ENCODE results near the gene TRA2B. TPM values are rescaled to one million over a fixed set of nuclear protein-coding genes. Genes with fewer than 3 reads are reported as not detected.
A peak's percentile ranks its signal among the peaks of the same experiment; 100 is the strongest.

TRA2B gene
- total RNA-seq, 3 donors from 2014 or later = 77.0 to 121 (median 92.0) TPM

- DNase-seq (no peak), ATAC-seq (peak; percentile 78)
- H3K9me3 ChIP-seq = no peaks in the 10 kb centered on the region
- intact Hi-C loops (cut with DNase I, micrococcal nuclease) = no loop called here
- peaks cover 57% of the 10 kb centered on the region for H3K4me1 ChIP-seq (ENCODE audit: low read depth)
- no peak for TF ChIP-seq CTCF (IDR thresholded peaks at IDR 0.05)
- H3K36me3 ChIP-seq (ENCODE audit: low read depth) = peaks cover 9% of the 10 kb centered on the region
- no peak overlapping the region for H3K4me3 ChIP-seq
Measured at GRCh38 chr3:185927501-185928200, 10.2 kb downstream of the TRA2B start.

GRCh38 chr3:185926445-185926844 lies 11.4 kb downstream of the TRA2B start:
- H3K36me3 ChIP-seq (ENCODE audit: low read depth) = peaks cover 9% of the 10 kb centered on the region
- TF ChIP-seq CTCF (IDR thresholded peaks at IDR 0.05) = no peak
- intact Hi-C loops (cut with DNase I, micrococcal nuclease) = no loop called here
- peak in 2 of 3 donors; percentile 30 to 67 for DNase-seq
- H3K9me3 ChIP-seq = no peaks in the 10 kb centered on the region
- peak; percentile 52 for ATAC-seq
- H3K4me3 ChIP-seq = no peak overlapping the region
- H3K4me1 ChIP-seq (ENCODE audit: low read depth) = peaks cover 50% of the 10 kb centered on the region

GRCh38 chr3:185925353-185925752 lies 12.5 kb downstream of the TRA2B start:
- peaks cover 42% of the 10 kb centered on the region for H3K4me1 ChIP-seq (ENCODE audit: low read depth)
- DNase-seq (no peak), ATAC-seq (no peak)
- H3K4me3 ChIP-seq = no peak overlapping the region
- no peak for TF ChIP-seq CTCF (IDR thresholded peaks at IDR 0.05)
- H3K9me3 ChIP-seq = no peaks in the 10 kb centered on the region
- peaks cover 9% of the 10 kb centered on the region for H3K36me3 ChIP-seq (ENCODE audit: low read depth)
- intact Hi-C loops (cut with DNase I, micrococcal nuclease) = no loop called here

- ATAC-seq (no peak), DNase-seq (no peak)
- no peak for TF ChIP-seq CTCF (IDR thresholded peaks at IDR 0.05)
- H3K9me3 ChIP-seq = no peaks in the 10 kb centered on the region
- no peak overlapping the region for H3K4me3 ChIP-seq
- peaks cover 9% of the 10 kb centered on the region for H3K36me3 ChIP-seq (ENCODE audit: low read depth)
- peaks cover 32% of the 10 kb centered on the region for H3K4me1 ChIP-seq (ENCODE audit: low read depth)
- intact Hi-C loops (cut with DNase I, micrococcal nuclease) = no loop called here
Measured at GRCh38 chr3:185924375-185924774, 13.4 kb downstream of the TRA2B start.

- DNase-seq (no peak), ATAC-seq (no peak)
- H3K9me3 ChIP-seq = no peaks in the 10 kb centered on the region
- H3K36me3 ChIP-seq (ENCODE audit: low read depth) = peaks cover 9% of the 10 kb centered on the region
- no peaks in the 10 kb centered on the region for H3K4me1 ChIP-seq (ENCODE audit: low read depth)
- intact Hi-C loops (cut with DNase I, micrococcal nuclease) = no loop called here
- no peak for TF ChIP-seq CTCF (IDR thresholded peaks at IDR 0.05)
- no peak overlapping the region for H3K4me3 ChIP-seq
Measured at GRCh38 chr3:185920184-185920583, 17.6 kb downstream of the TRA2B start.

Data from mucosa of descending colon (tissue), 3 donors.